HepG2 (cell line): ENCODE results near the gene HS3ST3B1. TPM values are rescaled to one million over a fixed set of nuclear protein-coding genes. Genes with fewer than 3 reads are reported as not detected.

Experiments
- CBFB ChIP-seq: sonication (generic); formaldehyde crosslinking; IDR thresholded peaks from 2 replicates; pipeline ENCODE4 v1.4.0; 2020; ENCODE audit warnings: missing genetic modification reagents
- EEA1 ChIP-seq: sonication (generic); formaldehyde crosslinking; IDR thresholded peaks from 2 replicates; pipeline ENCODE4 v1.5.1; 2020; ENCODE audit warnings: mild to moderate bottlenecking, missing genetic modification reagents, borderline replicate concordance
- EZH2 ChIP-seq: conservative IDR thresholded peaks from 2 replicates; pipeline ENCODE4 v1.6.1; 2012; ENCODE audit warnings: mild to moderate bottlenecking, low read depth, low read length, moderate library complexity
- HNF4A ChIP-seq: sonication (generic); formaldehyde crosslinking; IDR thresholded peaks from 2 replicates; pipeline ENCODE4 v1.4.0; 2020; ENCODE audit warnings: missing genetic modification reagents
- HOXA9 ChIP-seq: sonication (generic); formaldehyde crosslinking; IDR thresholded peaks from 2 replicates; pipeline ENCODE4 v1.8.1; 2022; ENCODE audit warnings: missing genetic modification reagents, mild to moderate bottlenecking, moderate library complexity, borderline replicate concordance
- KDM6A ChIP-seq: IDR thresholded peaks from 2 replicates; pipeline ENCODE4 v1.6.1; 2016; ENCODE audit warnings: low read depth
- KMT2B ChIP-seq: IDR thresholded peaks from 2 replicates; pipeline ENCODE4 v1.6.1; 2016; ENCODE audit warnings: missing genetic modification reagents, missing compliant biosample characterization
- MBD4 ChIP-seq: IDR thresholded peaks from 2 replicates; pipeline ENCODE4 v1.6.1; 2012; ENCODE audit warnings: low read length, inconsistent platforms, borderline replicate concordance
- MIER2 ChIP-seq: IDR thresholded peaks from 2 replicates; pipeline ENCODE4 v1.6.1; 2016; ENCODE audit warnings: missing biosample characterization, missing genetic modification reagents
- MXD4 ChIP-seq: IDR thresholded peaks from 2 replicates; pipeline ENCODE4 v1.6.1; 2016; ENCODE audit warnings: mild to moderate bottlenecking, missing biosample characterization, missing genetic modification reagents
- NFYB ChIP-seq: sonication (generic); formaldehyde crosslinking; IDR thresholded peaks from 2 replicates; pipeline ENCODE4 v1.4.0; 2020; ENCODE audit warnings: missing genetic modification reagents
- NR2F6 ChIP-seq, 2 experiments: IDR thresholded peaks; 2 replicates each; pipeline ENCODE4 v1.6.1; 2016; ENCODE audit warnings: antibody characterized with exemption in 1 of 2, mild to moderate bottlenecking in 1 of 2
- RELA ChIP-seq: sonication (generic); formaldehyde crosslinking; IDR thresholded peaks from 2 replicates; pipeline ENCODE4 v1.4.0; 2020; ENCODE audit warnings: missing genetic modification reagents
- TBX3 ChIP-seq: fragments of 450-650 bp; IDR thresholded peaks from 2 replicates; pipeline ENCODE4 v1.6.1; 2017; ENCODE audit warnings: antibody characterized with exemption, mild to moderate bottlenecking, inconsistent platforms, borderline replicate concordance
- ZHX2 ChIP-seq, 2 experiments: sonication (generic) in 1 of 2; formaldehyde crosslinking in 1 of 2; IDR thresholded peaks; 2 replicates each; pipeline versions ENCODE4 v1.6.1 to v1.9.0; 2014 to 2022; ENCODE audit warnings: antibody characterized with exemption in 1 of 2, borderline replicate concordance in 1 of 2, inconsistent platforms in 1 of 2, low read depth in 1 of 2, missing genetic modification reagents in 1 of 2
- ZNF235 ChIP-seq: sonication (generic); formaldehyde crosslinking; IDR thresholded peaks from 2 replicates; pipeline ENCODE4 v1.8.1; 2023; ENCODE audit warnings: mild to moderate bottlenecking, missing genetic modification reagents, borderline replicate concordance
- ZNF451 ChIP-seq: sonication (generic); formaldehyde crosslinking; IDR thresholded peaks from 2 replicates; pipeline ENCODE4 v1.5.0; 2020; ENCODE audit warnings: mild to moderate bottlenecking, missing genetic modification reagents
- polyA plus RNA-seq, 8 experiments: library from polyadenylated mRNA; depleted of rRNA in 3 of 8; stranded (reverse) in 7 of 8; unstranded in 1 of 8; fragments of >200 nt; fragmentation: Illumina TruSeq in 4 of 8; extraction: Trizol in 4 of 8; gene quantifications; 2 replicates each; pipeline versions ENCODE4 v1.2.1 to v1.2.3, GENCODE V29; 2011 to 2016; ENCODE audit warnings: low read depth in 4 of 8, missing spikeins in 1 of 8, mixed read lengths in 1 of 8; ENCODE audit not compliant: insufficient read depth in 1 of 8
- total RNA-seq, 5 experiments: library from RNA; depleted of rRNA; stranded (reverse); fragments of >200 nt; fragmentation: Illumina TruSeq; extraction: Trizol; gene quantifications; 2 replicates each; pipeline ENCODE4 v1.2.3, GENCODE V29; 2016; ENCODE audit warnings: low read depth in 1 of 5
- TF ChIP-seq, protein P1 (sequence below): sonication (generic); formaldehyde crosslinking; IDR thresholded peaks from 2 replicates; pipeline ENCODE4 v1.4.0; 2020; ENCODE audit warnings: missing genetic modification reagents

HS3ST3B1 gene
- total and polyA plus RNA-seq, 2 of the 13 experiments (the other 11 are each of a cell fraction or from before 2014, with no cell fraction given): 15.7 to 39.5 TPM

DNA sequence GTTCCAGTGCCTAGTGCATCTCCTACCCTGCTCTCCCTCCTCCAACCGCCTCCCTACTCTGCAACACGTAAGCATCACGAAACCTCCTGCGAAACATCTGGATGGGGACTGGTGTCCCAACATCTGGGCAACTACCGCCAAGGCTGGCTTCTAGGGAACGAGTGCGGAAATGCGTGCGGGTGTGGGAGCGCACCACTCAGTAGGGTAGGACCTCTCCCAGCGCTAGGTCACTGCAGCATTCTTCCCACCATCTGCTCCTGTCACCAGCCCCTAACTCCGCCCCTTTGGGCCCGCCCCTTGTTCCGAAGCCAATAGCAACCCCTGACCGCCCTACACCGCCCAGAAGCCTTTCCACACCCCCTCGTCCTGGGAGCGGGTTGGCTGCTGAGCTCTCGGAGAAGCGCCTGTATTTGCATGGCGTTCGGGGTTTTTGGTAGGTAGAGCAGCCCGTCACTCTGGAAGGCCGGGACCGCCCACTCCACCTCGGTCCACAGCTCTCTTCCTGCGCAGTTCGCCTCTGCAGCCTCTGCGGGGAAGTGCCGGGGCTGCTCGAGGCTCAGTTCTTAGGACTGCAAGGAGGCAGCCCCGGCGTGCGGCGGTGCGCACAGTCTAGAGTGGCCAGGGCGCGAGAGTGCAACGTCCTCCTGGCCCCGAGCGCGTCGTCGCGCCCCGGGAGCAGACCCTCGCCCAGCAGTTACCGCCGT is at the start of gene HS3ST3B1 (continued):
- TF ChIP-seq NFYB (CRISPR knock-in tag) (peak; percentile 92), MBD4 (no peak), NR2F6 (IDR thresholded peaks at IDR 0.05) (no peak), NR2F6 (CRISPR knock-in tag; IDR thresholded peaks at IDR 0.05) (peak; percentile 12; the same call in 1 of the 2 replicates), HOXA9 (CRISPR knock-in tag) (no peak), MIER2 (CRISPR knock-in tag) (0 out of 2 replicates have a peak, but pooled peaks have one; percentile 32), ZNF235 (CRISPR knock-in tag) (no peak), RELA (CRISPR knock-in tag) (no peak), KDM6A (CRISPR knock-in tag) (no peak), ZNF451 (CRISPR knock-in tag) (0 out of 2 replicates have a peak, but pooled peaks have one; percentile 44), ZHX2 (IDR thresholded peaks at IDR 0.05; ENCODE audit: low read depth) (peak; percentile 35; the same call in 1 of the 2 replicates), ZHX2 (CRISPR knock-in tag; IDR thresholded peaks at IDR 0.05; ENCODE audit: borderline replicate concordance) (no peak), MXD4 (CRISPR knock-in tag) (peak; percentile 38; the same call in 1 of the 2 replicates), HNF4A (CRISPR knock-in tag) (no peak), KMT2B (CRISPR knock-in tag) (peak; percentile 62; the same call in 1 of the 2 replicates), EZH2 (no peak), TBX3 (no peak), CBFB (CRISPR knock-in tag) (peak; percentile 35), EEA1 (CRISPR knock-in tag) (no peak)
- TF ChIP-seq, protein P1, sequence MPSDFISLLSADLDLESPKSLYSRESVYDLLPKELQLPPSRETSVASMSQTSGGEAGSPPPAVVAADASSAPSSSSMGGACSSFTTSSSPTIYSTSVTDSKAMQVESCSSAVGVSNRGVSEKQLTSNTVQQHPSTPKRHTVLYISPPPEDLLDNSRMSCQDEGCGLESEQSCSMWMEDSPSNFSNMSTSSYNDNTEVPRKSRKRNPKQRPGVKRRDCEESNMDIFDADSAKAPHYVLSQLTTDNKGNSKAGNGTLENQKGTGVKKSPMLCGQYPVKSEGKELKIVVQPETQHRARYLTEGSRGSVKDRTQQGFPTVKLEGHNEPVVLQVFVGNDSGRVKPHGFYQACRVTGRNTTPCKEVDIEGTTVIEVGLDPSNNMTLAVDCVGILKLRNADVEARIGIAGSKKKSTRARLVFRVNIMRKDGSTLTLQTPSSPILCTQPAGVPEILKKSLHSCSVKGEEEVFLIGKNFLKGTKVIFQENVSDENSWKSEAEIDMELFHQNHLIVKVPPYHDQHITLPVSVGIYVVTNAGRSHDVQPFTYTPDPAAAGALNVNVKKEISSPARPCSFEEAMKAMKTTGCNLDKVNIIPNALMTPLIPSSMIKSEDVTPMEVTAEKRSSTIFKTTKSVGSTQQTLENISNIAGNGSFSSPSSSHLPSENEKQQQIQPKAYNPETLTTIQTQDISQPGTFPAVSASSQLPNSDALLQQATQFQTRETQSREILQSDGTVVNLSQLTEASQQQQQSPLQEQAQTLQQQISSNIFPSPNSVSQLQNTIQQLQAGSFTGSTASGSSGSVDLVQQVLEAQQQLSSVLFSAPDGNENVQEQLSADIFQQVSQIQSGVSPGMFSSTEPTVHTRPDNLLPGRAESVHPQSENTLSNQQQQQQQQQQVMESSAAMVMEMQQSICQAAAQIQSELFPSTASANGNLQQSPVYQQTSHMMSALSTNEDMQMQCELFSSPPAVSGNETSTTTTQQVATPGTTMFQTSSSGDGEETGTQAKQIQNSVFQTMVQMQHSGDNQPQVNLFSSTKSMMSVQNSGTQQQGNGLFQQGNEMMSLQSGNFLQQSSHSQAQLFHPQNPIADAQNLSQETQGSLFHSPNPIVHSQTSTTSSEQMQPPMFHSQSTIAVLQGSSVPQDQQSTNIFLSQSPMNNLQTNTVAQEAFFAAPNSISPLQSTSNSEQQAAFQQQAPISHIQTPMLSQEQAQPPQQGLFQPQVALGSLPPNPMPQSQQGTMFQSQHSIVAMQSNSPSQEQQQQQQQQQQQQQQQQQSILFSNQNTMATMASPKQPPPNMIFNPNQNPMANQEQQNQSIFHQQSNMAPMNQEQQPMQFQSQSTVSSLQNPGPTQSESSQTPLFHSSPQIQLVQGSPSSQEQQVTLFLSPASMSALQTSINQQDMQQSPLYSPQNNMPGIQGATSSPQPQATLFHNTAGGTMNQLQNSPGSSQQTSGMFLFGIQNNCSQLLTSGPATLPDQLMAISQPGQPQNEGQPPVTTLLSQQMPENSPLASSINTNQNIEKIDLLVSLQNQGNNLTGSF (CRISPR knock-in tag): 0 out of 2 replicates have a peak, but pooled peaks have one; percentile 53
